GM21381 (cell line): ENCODE measurements around the gene RHOH.

ENCODE experiments used
- ATAC-seq: cut with Tn5 transposase; IDR thresholded peaks from one replicate; pipeline ENCODE4 v1.9.1; 2021; ENCODE audit warnings: mild to moderate bottlenecking, moderate library complexity; ENCODE audit not compliant: unreplicated experiment

Gene RHOH

DNA sequence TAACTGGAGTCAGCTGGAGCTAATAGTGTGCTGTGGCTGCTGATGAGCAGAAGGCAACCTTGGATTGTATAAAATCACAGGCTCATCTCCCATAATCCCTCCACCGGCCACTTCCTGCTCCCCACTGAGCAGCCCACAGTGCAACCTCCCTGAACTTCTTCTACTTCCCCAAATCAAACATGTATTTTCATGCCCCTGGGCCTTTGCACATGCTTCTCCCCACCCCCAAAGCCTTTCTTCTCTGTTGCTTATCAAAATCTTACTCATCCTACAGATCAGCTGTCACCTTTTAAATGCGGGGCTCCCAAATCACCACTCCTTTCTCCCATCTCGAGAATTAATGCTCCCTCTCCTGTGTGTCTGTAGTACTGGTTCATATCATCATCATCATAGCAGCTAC lies 35.8 kb downstream of the RHOH start:
- no peak for ATAC-seq

- no peak for ATAC-seq
Measured at GRCh38 chr4:40233227-40233626, 36.4 kb downstream of the RHOH start.

- no peak for ATAC-seq
Measured at GRCh38 chr4:40234519-40235039, 37.7 kb downstream of the RHOH start.

DNA sequence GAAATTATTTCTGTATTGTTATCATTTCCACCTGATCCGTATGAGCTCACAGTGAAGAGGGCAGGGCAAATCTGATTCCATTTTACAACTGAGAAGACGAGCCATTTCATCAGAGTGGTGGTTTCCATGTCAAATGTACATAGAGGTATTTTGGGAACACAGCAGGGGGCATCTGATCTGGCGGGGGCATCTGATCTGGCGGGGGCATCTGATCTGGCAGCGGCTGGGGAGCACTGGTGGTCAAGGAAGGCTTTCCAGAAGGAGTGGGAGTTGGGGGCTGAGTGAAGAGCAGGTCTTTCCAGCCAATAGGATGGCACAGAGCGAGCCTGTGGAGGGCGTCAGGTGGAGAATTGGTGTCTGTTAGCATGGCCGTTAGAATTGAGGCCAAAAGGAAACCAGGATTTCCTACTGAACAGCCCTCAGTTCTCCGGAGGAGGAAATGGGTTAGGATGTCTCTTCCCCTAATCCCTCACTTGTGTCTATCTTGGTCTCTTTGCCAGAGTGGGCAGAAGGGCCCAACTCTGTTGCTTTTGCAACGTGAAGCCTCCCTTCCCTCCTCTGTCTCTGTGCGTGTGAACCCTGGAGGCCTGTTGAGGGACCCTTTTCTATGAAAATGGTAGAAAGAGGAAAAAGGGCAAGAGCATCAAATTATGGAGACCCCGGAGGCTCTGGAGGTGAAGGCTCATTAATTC lies 41.3 kb downstream of the RHOH start:
- ATAC-seq, result no peak

- no peak for ATAC-seq
Measured at GRCh38 chr4:40238700-40239548, 42.1 kb downstream of the RHOH start.

DNA sequence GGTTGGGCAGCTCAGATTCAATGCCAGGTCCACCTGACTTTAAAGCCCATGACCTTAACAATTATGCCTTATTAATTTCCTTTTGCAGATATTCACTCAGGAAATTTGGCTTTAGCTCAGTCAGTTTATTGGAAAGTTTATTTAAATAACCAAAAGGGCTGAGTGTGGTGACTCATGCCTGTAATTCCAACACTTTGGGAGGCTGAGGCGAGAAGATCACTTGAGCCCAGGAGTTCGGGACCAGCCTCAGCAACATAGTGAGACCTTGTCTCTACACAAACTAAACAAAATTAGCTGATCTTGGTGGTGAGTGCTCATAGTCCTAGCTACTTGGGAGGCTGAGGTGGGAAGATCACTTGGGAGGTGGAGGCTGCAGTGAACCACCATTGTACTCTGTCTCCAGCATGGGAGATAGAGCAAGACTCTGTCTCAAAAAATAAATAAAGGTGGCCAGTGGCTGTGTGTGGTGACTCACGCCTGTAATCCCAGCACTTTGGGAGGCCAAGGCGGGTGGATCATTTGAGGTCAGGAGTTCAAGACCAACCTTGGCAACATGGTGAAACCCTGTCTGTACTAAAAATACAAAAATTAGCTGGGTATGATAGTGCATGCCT lies 43.3 kb downstream of the RHOH start:
- ATAC-seq, result no peak

DNA sequence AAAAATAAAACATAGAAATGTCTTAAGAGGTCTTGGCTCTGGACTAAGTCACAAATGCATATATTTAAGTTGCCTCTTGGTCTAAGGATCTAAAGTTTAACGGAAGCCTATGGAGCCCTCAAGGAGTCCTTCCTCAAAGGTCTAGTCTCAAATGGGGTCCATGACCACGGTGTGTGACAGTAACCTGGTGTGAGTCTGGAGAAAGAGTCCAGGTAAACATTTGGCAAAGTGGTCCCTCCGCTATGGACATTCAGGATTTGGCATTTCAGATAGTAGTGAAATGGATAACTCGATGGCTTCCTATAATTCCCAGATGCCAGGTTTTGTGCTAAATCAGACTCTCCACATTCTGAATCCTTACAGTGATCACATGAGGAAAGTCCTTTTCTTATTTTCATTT lies 44.2 kb downstream of the RHOH start:
- ATAC-seq, result no peak

- ATAC-seq, result no peak
Measured at GRCh38 chr4:40241941-40242340, 45.1 kb downstream of the RHOH start.

- ATAC-seq, result no peak
Measured at GRCh38 chr4:40243386-40243948, 46.6 kb downstream of the RHOH start.

DNA sequence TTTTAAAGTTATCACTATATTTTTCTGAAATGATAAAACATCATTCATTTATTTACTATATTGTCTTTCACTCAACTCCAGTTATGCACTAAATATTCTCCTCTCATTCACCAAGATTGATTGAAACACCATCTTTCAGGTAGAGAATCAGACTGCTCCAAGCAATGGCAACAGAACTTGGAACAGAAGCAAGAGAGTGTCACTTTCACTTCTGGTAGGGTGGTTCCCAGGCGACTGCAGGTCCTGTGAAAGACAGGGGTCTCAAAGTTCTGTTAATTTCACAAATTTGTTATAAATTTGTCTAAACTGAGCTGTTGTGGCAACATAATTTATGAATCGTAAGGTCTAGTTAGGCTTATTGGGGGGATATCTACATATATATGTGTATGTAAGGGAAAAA lies 47.8 kb downstream of the RHOH start:
- ATAC-seq, result no peak

- no peak for ATAC-seq
Measured at GRCh38 chr4:40245550-40245949, 48.7 kb downstream of the RHOH start.

GRCh38 chr4:40246011-40246900 lies 49.4 kb downstream of the RHOH start:
- ATAC-seq, result no peak

GRCh38 chr4:40246938-40247337 lies 50.1 kb downstream of the RHOH start:
- ATAC-seq, result no peak

DNA sequence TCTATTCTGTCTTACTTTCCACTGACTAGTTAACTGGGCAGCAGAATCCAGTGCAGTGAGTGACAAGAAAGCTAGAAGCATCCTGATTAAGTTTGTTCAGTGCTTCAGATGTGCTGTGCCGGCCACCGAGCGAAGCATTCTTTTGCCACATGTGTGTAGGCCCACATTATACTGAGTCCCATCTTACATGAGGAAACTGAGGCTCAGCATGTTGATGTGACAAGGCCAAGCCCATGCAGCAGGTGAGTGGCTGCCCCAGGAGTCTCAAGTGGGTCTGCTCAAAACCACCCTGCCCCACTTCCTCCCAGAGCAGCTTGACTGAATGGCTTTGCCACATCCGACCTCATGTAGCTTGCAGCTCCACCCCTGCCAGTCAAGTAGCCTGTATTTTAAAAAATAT lies 50.5 kb downstream of the RHOH start:
- ATAC-seq, result no peak

GRCh38 chr4:40251366-40251765 lies 54.5 kb downstream of the RHOH start:
- ATAC-seq, result no peak

- ATAC-seq, result no peak
Measured at GRCh38 chr4:40253906-40254305, 57.1 kb downstream of the RHOH start.

- ATAC-seq, result no peak
Measured at GRCh38 chr4:40254608-40255392, 58.0 kb downstream of the RHOH start.

DNA sequence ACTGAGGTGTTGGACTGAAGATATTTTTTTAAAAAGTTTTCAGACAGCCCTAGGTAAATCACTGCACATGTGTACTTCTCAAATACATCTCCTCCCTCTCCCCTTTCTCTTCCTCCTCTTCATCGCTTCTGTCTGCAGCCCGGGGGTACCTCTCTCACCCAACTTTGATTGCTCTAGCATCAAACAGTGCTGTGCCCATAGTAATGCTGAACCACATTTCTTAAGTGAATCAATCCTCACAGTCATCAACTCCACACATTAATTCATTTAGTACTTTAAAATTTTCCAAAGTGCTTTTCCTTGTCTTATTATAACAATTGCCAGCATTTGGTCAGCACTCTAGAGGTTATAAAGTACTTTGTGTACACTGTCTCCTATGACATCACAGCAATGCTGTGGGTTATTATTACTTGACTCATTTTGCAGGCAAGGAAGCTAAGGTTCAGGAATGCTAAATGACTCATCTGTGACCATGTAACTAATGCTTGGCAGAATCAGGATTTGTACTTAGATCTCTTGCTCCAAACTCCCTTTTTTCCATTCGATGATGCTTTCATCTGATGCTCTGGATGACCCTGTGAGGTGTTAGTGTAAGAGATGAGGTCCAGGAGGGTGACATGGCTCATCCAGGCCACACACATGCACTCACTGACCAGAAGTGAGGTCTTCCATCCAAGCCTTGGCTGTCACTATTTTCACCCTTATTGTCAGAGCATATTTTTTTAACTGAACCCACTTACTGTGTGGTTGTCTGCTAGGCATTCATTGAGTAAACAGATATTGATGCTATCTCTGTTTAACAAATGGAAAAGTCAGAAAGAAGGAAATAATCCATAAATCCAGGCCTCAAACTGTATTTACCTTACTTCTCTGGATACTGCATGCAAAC lies 58.8 kb downstream of the RHOH start:
- no peak for ATAC-seq

- ATAC-seq, result no peak
Measured at GRCh38 chr4:40256329-40256728, 59.5 kb downstream of the RHOH start.
